Smooth muscle cell of the umbilical artery (primary cell): ENCODE measurements around the gene CEACAM6. TPM values are rescaled to one million over a fixed set of nuclear protein-coding genes. Genes with fewer than 3 reads are reported as not detected.

Experiments
- total RNA-seq: library from RNA; depleted of rRNA; stranded (reverse); fragments of >200 nt; gene quantifications from 2 replicates; pipeline ENCODE4 v1.2.3, GENCODE V29; 2014

The CEACAM6 gene
- not detected in 2 replicates for total RNA-seq

DNA sequence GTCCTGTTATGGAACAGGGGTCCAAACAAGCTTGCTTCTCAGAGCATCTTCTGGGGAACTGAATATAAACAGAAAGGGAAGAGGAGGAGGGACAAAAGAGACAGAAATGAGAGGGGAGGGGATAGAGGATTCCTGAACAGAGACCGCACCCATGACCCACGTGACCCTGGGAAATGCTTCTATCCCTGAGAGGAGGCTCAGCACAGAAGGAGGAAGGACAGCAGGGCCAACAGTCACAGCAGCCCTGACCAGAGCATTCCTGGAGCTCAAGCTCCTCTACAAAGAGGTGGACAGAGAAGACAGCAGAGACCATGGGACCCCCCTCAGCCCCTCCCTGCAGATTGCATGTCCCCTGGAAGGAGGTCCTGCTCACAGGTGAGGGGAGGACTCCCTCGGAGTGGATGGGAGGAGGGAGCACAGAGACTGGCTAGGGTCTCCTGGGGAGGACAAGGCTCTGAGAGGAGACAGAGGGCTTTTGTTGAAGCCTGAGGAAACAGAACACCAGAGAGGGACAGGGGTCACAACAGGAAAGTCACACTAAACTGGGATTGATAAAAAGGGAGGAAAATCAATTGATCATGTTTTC is at the start of gene CEACAM6:
Gene CEACAM6 (plus strand): TSS at position 203 of the 586 bp plus-strand sequence. CDS start 109 bp downstream, at position 312.

DNA sequence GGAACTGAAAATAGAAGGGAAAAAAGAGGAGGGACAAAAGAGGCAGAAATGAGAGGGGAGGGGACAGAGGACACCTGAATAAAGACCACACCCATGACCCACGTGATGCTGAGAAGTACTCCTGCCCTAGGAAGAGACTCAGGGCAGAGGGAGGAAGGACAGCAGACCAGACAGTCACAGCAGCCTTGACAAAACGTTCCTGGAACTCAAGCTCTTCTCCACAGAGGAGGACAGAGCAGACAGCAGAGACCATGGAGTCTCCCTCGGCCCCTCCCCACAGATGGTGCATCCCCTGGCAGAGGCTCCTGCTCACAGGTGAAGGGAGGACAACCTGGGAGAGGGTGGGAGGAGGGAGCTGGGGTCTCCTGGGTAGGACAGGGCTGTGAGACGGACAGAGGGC is 46.8 kb upstream of the CEACAM6 start, which contains the start of gene CEACAM5:
Gene CEACAM5 (plus strand): TSS at position 146 of the 400 bp plus-strand sequence. CDS start 106 bp downstream, at position 252.

GRCh38 chr19:41796362-41796761 is 41.0 kb downstream of the CEACAM6 start, which contains the start of gene CEACAM3:
Gene CEACAM3, plus strand, starts transcription at chr19:41796587. Its CDS starts 91 bp downstream, at chr19:41796678.

Other genes starting within 250 kb of the CEACAM6 start
- not detected in 2 replicates for gene CEACAM21, start 179.4 kb upstream of the CEACAM6 start, total RNA-seq
- gene CEACAM4, start 128.5 kb upstream of the CEACAM6 start, total RNA-seq = not detected in 2 replicates
- gene CEACAM7, start 67.3 kb upstream of the CEACAM6 start, total RNA-seq = not detected in 2 replicates
- not detected in 2 replicates for gene CEACAM5, start 46.9 kb upstream of the CEACAM6 start, total RNA-seq
- not detected in 2 replicates for gene CEACAM3, start 41.1 kb downstream of the CEACAM6 start, total RNA-seq
- not detected in 2 replicates for gene LYPD4, start 89.2 kb downstream of the CEACAM6 start, total RNA-seq
- gene DMRTC2, start 89.5 kb downstream of the CEACAM6 start, total RNA-seq = not detected in 2 replicates
- 936 and 1,351 TPM in 2 replicates for gene RPS19, start 104.7 kb downstream of the CEACAM6 start, total RNA-seq
- under 0.01 and 0.09 TPM in 2 replicates for gene CD79A, start 121.7 kb downstream of the CEACAM6 start, total RNA-seq
- gene ARHGEF1, start 127.7 kb downstream of the CEACAM6 start, total RNA-seq = 22.3 and 50.6 TPM in 2 replicates
- 0.09 TPM in 1 of 2 replicates, not detected in the other for gene ERFL, start 172.9 kb downstream of the CEACAM6 start, total RNA-seq
- gene RABAC1, start 203.8 kb downstream of the CEACAM6 start, total RNA-seq = 104 and 197 TPM in 2 replicates
- gene ATP1A3, start 238.7 kb downstream of the CEACAM6 start, total RNA-seq = under 0.01 and 0.14 TPM in 2 replicates